Stimulated activated CD4-positive, alpha-beta T cell treated with anti-CD3 and anti-CD28 coated beads, Interleukin-4, amount 100 ng/mL, for 1 hour (primary cell): ENCODE measurements around the gene STOX2.

Experiments
- DNase-seq: peaks from one replicate; pipeline ENCODE4 v3.0.0-alpha.2; 2020

STOX2 gene

GRCh38 chr4:183889190-183889589, 15.9 kb upstream of the STOX2 start:
- no peak for DNase-seq

GRCh38 chr4:183897193-183897592, 7.9 kb upstream of the STOX2 start:
- DNase-seq, result no peak

- no peak for DNase-seq
These were observed 6.7 kb upstream of the STOX2 start for GRCh38 chr4:183898456-183898855.

GRCh38 chr4:183903021-183903760, 1.9 kb upstream of the STOX2 start:
- DNase-seq, result no peak

GRCh38 chr4:183905593-183906488, 734 bp downstream of the STOX2 start:
- no peak for DNase-seq

GRCh38 chr4:183906489-183906738, 1.3 kb downstream of the STOX2 start:
- DNase-seq, result no peak

- no peak for DNase-seq
These were observed 1.9 kb downstream of the STOX2 start for GRCh38 chr4:183906739-183907651.

- DNase-seq, result no peak
These were observed 3.0 kb downstream of the STOX2 start for GRCh38 chr4:183907871-183908683.

GRCh38 chr4:183909187-183909586, 4.1 kb downstream of the STOX2 start:
- DNase-seq, result no peak

- no peak for DNase-seq
These were observed 4.7 kb downstream of the STOX2 start for GRCh38 chr4:183909801-183910200.

GRCh38 chr4:183912585-183912984, 7.5 kb downstream of the STOX2 start:
- DNase-seq, result no peak

- DNase-seq, result no peak
These were observed 10.9 kb downstream of the STOX2 start for GRCh38 chr4:183915976-183916375.

- DNase-seq, result no peak
These were observed 13.6 kb downstream of the STOX2 start for GRCh38 chr4:183918696-183919095.

- no peak for DNase-seq
These were observed 14.0 kb downstream of the STOX2 start for GRCh38 chr4:183919141-183919540.

- no peak for DNase-seq
These were observed 15.4 kb downstream of the STOX2 start for GRCh38 chr4:183920512-183920911.

GRCh38 chr4:183921335-183921734, 16.2 kb downstream of the STOX2 start:
- no peak for DNase-seq

- DNase-seq, result no peak
These were observed 19.4 kb downstream of the STOX2 start for GRCh38 chr4:183924362-183925044.

GRCh38 chr4:183926950-183927349, 21.8 kb downstream of the STOX2 start:
- DNase-seq, result no peak

- no peak for DNase-seq
These were observed 27.5 kb downstream of the STOX2 start for GRCh38 chr4:183932576-183932975.

- DNase-seq, result no peak
These were observed 29.7 kb downstream of the STOX2 start for GRCh38 chr4:183934761-183935160.

- DNase-seq, result no peak
These were observed 30.4 kb downstream of the STOX2 start for GRCh38 chr4:183935355-183936005.
